GM23338 (cell line): ENCODE measurements around the gene FAM53B. TPM values are rescaled to one million over a fixed set of nuclear protein-coding genes. Genes with fewer than 3 reads are reported as not detected.

ENCODE experiments used
- ATAC-seq: fragments of 200-7000 bp; cut with Tn5 transposase; 3 replicates; pipeline ENCODE4 v1.9.1; 2020
- DNase-seq: peaks from one replicate; pipeline ENCODE4 v3.0.0-alpha.2; 2015; ENCODE audit warnings: low spot score
- H2AFZ ChIP-seq: fragments of 200-600 bp; sonication (generic); 2 replicates; pipeline ENCODE4 v1.8.0; 2016; ENCODE audit warnings: antibody characterized with exemption, mild to moderate bottlenecking, moderate library complexity
- H3F3A ChIP-seq: fragments of 200-600 bp; sonication (generic); replicated peaks from 2 replicates; pipeline ENCODE4 v1.8.0; 2017; ENCODE audit warnings: antibody characterized with exemption, mixed run types, low read depth
- H3K27ac ChIP-seq: fragments of 200-600 bp; sonication (generic); 2 replicates; pipeline ENCODE4 v1.6.1; 2016; ENCODE audit warnings: low read depth
- H3K27me3 ChIP-seq: fragments of 200-600 bp; sonication (generic); 2 replicates; pipeline ENCODE4 v1.8.0; 2016; ENCODE audit warnings: mild to moderate bottlenecking, mixed run types, moderate library complexity; ENCODE audit not compliant: insufficient read depth
- H3K36me3 ChIP-seq: fragments of 200-600 bp; sonication (generic); 2 replicates; pipeline ENCODE4 v1.8.0; 2016; ENCODE audit warnings: mild to moderate bottlenecking; ENCODE audit not compliant: insufficient read depth
- H3K4me1 ChIP-seq: fragments of 200-600 bp; sonication (generic); 2 replicates; pipeline ENCODE4 v1.8.0; 2016; ENCODE audit warnings: mild to moderate bottlenecking, moderate library complexity; ENCODE audit not compliant: insufficient read depth
- H3K4me2 ChIP-seq: fragments of 200-600 bp; sonication (generic); 2 replicates; pipeline ENCODE4 v1.7.1; 2017; ENCODE audit warnings: mixed run types
- H3K4me3 ChIP-seq: fragments of 200-600 bp; sonication (generic); 2 replicates; pipeline ENCODE4 v1.6.1; 2016; ENCODE audit warnings: mixed run types
- H3K79me2 ChIP-seq: fragments of 200-600 bp; sonication (generic); replicated peaks from 2 replicates; pipeline ENCODE4 v1.8.0; 2017; ENCODE audit warnings: mild to moderate bottlenecking; ENCODE audit not compliant: insufficient read depth
- H3K9me2 ChIP-seq: fragments of 200-600 bp; sonication (generic); 2 replicates; pipeline ENCODE4 v1.8.0; 2017; ENCODE audit not compliant: insufficient read depth
- H4K20me1 ChIP-seq: fragments of 200-600 bp; sonication (generic); replicated peaks from 2 replicates; pipeline ENCODE4 v1.8.0; 2017; ENCODE audit warnings: mild to moderate bottlenecking; ENCODE audit not compliant: insufficient read depth
- H3K27ac Mint-ChIP-seq: 2 replicates; pipeline ENCODE4 v1.8.0; 2020; ENCODE audit warnings: inconsistent platforms, mild to moderate bottlenecking, moderate library complexity, mixed read lengths
- H3K27me3 Mint-ChIP-seq: 3 replicates; pipeline ENCODE4 v1.8.0; 2022; ENCODE audit warnings: low read depth, mild to moderate bottlenecking, moderate library complexity, mixed read lengths, inconsistent platforms; ENCODE audit not compliant: insufficient read depth, poor library complexity
- H3K36me3 Mint-ChIP-seq: 3 replicates; pipeline ENCODE4 v1.8.0; 2021; ENCODE audit warnings: low read depth, mild to moderate bottlenecking, inconsistent platforms, moderate library complexity, mixed read lengths
- H3K4me1 Mint-ChIP-seq: 3 replicates; pipeline ENCODE4 v1.8.0; 2020; ENCODE audit warnings: mild to moderate bottlenecking, inconsistent platforms, mixed read lengths
- H3K4me3 Mint-ChIP-seq: 3 replicates; pipeline ENCODE4 v1.8.0; 2021; ENCODE audit warnings: moderate library complexity, mild to moderate bottlenecking, inconsistent platforms, mixed read lengths
- H3K9me3 Mint-ChIP-seq: 3 replicates; pipeline ENCODE4 v1.8.0; 2020; ENCODE audit warnings: moderate library complexity, mild to moderate bottlenecking, inconsistent platforms, mixed read lengths
- CREB1 ChIP-seq: fragments of 250-450 bp; sonication (Bioruptor Pico); IDR thresholded peaks from 2 replicates; pipeline ENCODE4 v1.5.0; 2020; ENCODE audit warnings: low read depth, mild to moderate bottlenecking, moderate library complexity
- EZH2phosphoT487 ChIP-seq: fragments of 200-600 bp; sonication (generic); IDR thresholded peaks from one replicate; pipeline ENCODE4 v1.8.1; 2018; ENCODE audit warnings: antibody characterized with exemption; ENCODE audit not compliant: unreplicated experiment
- JUNB ChIP-seq: IDR thresholded peaks from one replicate; pipeline ENCODE4 v1.6.1; 2016; ENCODE audit warnings: antibody characterized with exemption; ENCODE audit not compliant: unreplicated experiment
- NANOG ChIP-seq: IDR thresholded peaks from 2 replicates; pipeline ENCODE4 v1.6.1; 2016; ENCODE audit warnings: antibody characterized with exemption, borderline replicate concordance
- STAT1 ChIP-seq: IDR thresholded peaks from one replicate; pipeline ENCODE4 v1.6.1; 2016; ENCODE audit warnings: antibody characterized with exemption; ENCODE audit not compliant: unreplicated experiment
- ZNF114 ChIP-seq: fragments of 250-450 bp; sonication (Bioruptor Pico); IDR thresholded peaks from 2 replicates; pipeline ENCODE4 v1.5.0; 2020; ENCODE audit warnings: mild to moderate bottlenecking, moderate library complexity
- polyA plus RNA-seq: library from polyadenylated mRNA; unstranded; fragments of >200 nt; fragmentation: Nextera tagmentation; extraction: Ambion mirVana; gene quantifications from 2 replicates; pipeline ENCODE4 v1.2.1, GENCODE V29; 2016
- total RNA-seq: library from RNA; depleted of rRNA; stranded (reverse); fragments of >200 nt; shearing (Covaris generic); gene quantifications from 2 replicates; pipeline ENCODE4 v1.2.3, GENCODE V29; 2014
- TF ChIP-seq, protein P1 (sequence below): fragments of 250-450 bp; sonication (Bioruptor Pico); IDR thresholded peaks from 2 replicates; pipeline ENCODE4 v1.5.0; 2020; ENCODE audit warnings: mild to moderate bottlenecking, moderate library complexity
- TF ChIP-seq, protein P2 (sequence below), 2 experiments: fragments of 200-600 bp in 1 of 2; sonication (generic) in 1 of 2; conservative IDR thresholded peaks; 2 replicates each; pipeline versions ENCODE4 v1.5.1 to v1.6.1; 2016 to 2017; ENCODE audit warnings: antibody characterized with exemption in 2 of 2, low read depth in 2 of 2, mild to moderate bottlenecking in 2 of 2, moderate library complexity in 1 of 2

FAM53B gene
- total and polyA plus RNA-seq, 2 experiments from 2014 or later = 3.0 to 20.3 TPM

GRCh38 chr10:124719213-124719851 is 24.8 kb downstream of the FAM53B start:
- H3K4me3 ChIP-seq = no peak overlapping the region
- TF ChIP-seq, protein P1, sequence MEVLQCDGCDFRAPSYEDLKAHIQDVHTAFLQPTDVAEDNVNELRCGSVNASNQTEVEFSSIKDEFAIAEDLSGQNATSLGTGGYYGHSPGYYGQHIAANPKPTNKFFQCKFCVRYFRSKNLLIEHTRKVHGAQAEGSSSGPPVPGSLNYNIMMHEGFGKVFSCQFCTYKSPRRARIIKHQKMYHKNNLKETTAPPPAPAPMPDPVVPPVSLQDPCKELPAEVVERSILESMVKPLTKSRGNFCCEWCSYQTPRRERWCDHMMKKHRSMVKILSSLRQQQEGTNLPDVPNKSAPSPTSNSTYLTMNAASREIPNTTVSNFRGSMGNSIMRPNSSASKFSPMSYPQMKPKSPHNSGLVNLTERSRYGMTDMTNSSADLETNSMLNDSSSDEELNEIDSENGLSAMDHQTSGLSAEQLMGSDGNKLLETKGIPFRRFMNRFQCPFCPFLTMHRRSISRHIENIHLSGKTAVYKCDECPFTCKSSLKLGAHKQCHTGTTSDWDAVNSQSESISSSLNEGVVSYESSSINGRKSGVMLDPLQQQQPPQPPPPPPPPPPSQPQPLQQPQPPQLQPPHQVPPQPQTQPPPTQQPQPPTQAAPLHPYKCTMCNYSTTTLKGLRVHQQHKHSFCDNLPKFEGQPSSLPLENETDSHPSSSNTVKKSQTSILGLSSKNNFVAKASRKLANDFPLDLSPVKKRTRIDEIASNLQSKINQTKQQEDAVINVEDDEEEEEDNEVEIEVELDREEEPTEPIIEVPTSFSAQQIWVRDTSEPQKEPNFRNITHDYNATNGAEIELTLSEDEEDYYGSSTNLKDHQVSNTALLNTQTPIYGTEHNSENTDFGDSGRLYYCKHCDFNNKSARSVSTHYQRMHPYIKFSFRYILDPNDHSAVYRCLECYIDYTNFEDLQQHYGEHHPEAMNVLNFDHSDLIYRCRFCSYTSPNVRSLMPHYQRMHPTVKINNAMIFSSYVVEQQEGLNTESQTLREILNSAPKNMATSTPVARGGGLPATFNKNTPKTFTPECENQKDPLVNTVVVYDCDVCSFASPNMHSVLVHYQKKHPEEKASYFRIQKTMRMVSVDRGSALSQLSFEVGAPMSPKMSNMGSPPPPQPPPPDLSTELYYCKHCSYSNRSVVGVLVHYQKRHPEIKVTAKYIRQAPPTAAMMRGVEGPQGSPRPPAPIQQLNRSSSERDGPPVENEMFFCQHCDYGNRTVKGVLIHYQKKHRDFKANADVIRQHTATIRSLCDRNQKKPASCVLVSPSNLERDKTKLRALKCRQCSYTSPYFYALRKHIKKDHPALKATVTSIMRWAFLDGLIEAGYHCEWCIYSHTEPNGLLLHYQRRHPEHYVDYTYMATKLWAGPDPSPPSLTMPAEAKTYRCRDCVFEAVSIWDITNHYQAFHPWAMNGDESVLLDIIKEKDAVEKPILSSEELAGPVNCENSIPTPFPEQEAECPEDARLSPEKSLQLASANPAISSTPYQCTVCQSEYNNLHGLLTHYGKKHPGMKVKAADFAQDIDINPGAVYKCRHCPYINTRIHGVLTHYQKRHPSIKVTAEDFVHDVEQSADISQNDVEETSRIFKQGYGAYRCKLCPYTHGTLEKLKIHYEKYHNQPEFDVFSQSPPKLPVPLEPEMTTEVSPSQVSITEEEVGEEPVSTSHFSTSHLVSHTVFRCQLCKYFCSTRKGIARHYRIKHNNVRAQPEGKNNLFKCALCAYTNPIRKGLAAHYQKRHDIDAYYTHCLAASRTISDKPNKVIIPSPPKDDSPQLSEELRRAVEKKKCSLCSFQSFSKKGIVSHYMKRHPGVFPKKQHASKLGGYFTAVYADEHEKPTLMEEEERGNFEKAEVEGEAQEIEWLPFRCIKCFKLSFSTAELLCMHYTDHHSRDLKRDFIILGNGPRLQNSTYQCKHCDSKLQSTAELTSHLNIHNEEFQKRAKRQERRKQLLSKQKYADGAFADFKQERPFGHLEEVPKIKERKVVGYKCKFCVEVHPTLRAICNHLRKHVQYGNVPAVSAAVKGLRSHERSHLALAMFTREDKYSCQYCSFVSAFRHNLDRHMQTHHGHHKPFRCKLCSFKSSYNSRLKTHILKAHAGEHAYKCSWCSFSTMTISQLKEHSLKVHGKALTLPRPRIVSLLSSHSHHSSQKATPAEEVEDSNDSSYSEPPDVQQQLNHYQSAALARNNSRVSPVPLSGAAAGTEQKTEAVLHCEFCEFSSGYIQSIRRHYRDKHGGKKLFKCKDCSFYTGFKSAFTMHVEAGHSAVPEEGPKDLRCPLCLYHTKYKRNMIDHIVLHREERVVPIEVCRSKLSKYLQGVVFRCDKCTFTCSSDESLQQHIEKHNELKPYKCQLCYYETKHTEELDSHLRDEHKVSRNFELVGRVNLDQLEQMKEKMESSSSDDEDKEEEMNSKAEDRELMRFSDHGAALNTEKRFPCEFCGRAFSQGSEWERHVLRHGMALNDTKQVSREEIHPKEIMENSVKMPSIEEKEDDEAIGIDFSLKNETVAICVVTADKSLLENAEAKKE = no peak
- TF ChIP-seq ZNF114 (CRISPR knock-in tag) = no peak
- TF ChIP-seq NANOG = no peak
- TF ChIP-seq JUNB = no peak
- no peak for TF ChIP-seq STAT1
- TF ChIP-seq, protein P2, sequence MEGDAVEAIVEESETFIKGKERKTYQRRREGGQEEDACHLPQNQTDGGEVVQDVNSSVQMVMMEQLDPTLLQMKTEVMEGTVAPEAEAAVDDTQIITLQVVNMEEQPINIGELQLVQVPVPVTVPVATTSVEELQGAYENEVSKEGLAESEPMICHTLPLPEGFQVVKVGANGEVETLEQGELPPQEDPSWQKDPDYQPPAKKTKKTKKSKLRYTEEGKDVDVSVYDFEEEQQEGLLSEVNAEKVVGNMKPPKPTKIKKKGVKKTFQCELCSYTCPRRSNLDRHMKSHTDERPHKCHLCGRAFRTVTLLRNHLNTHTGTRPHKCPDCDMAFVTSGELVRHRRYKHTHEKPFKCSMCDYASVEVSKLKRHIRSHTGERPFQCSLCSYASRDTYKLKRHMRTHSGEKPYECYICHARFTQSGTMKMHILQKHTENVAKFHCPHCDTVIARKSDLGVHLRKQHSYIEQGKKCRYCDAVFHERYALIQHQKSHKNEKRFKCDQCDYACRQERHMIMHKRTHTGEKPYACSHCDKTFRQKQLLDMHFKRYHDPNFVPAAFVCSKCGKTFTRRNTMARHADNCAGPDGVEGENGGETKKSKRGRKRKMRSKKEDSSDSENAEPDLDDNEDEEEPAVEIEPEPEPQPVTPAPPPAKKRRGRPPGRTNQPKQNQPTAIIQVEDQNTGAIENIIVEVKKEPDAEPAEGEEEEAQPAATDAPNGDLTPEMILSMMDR (conservative IDR thresholded peaks at IDR 0.05; ENCODE audit: low read depth in 2 of 2) = peak; percentile 46 to 48
- no peak for TF ChIP-seq CREB1 (CRISPR knock-in tag)
- TF ChIP-seq EZH2phosphoT487 = no peak
- no peaks in the 10 kb centered on the region for H3K36me3 Mint-ChIP-seq
- 0 out of 2 replicates have a peak overlapping the region, but pooled peaks have one; percentile 29 for H3K4me2 ChIP-seq
- no peak overlapping the region for H3K27ac Mint-ChIP-seq
- peaks cover 10% of the 10 kb centered on the region for H3K4me1 ChIP-seq
- H3K9me3 Mint-ChIP-seq = no peaks in the 10 kb centered on the region
- ATAC-seq (peak; percentile 72), DNase-seq (peak; percentile 71)
- H4K20me1 ChIP-seq = no peaks in the 10 kb centered on the region
- no peak overlapping the region for H3K4me3 Mint-ChIP-seq
- no peaks in the 10 kb centered on the region for H3K9me2 ChIP-seq
- peaks cover 3% of the 10 kb centered on the region for H3K27me3 Mint-ChIP-seq
- H3K4me1 Mint-ChIP-seq = peaks cover 43% of the 10 kb centered on the region
- no peaks in the 10 kb centered on the region; the same call in 1 of the 2 replicates for H3F3A ChIP-seq
- peak overlapping the region; percentile 47 for H3K27ac ChIP-seq
- no peaks in the 10 kb centered on the region for H3K36me3 ChIP-seq
- no peaks in the 10 kb centered on the region for H3K27me3 ChIP-seq
- H3K79me2 ChIP-seq = peaks cover 12% of the 10 kb centered on the region; the same call in 1 of the 2 replicates
- no peak overlapping the region for H2AFZ ChIP-seq
